Esophagus muscularis mucosa (tissue), 3 donors: ENCODE data around the gene CCNJ.

ENCODE experiments used
- CTCF ChIP-seq, 3 experiments: fragments of 200-600 bp in 2 of 3; fragments of 450-650 bp in 1 of 3; sonication (generic) in 2 of 3; IDR thresholded peaks; one replicate each; pipeline ENCODE4 v1.5.1; 2017 to 2019; ENCODE audit warnings: antibody characterized with exemption in 3 of 3, mild to moderate bottlenecking in 2 of 3, moderate library complexity in 1 of 3
- POLR2A ChIP-seq: fragments of 450-650 bp; IDR thresholded peaks from one replicate; pipeline ENCODE4 v1.6.1; 2017; ENCODE audit warnings: antibody characterized with exemption, moderate library complexity, mild to moderate bottlenecking, low read depth
- POLR2AphosphoS5 ChIP-seq, 2 donors: sonication (generic); formaldehyde crosslinking; IDR thresholded peaks; one replicate each; pipeline ENCODE4 v1.6.1; 2017; ENCODE audit warnings: antibody characterized with exemption in 2 of 2

- TF ChIP-seq CTCF (IDR thresholded peaks at IDR 0.05) (no peak), POLR2AphosphoS5 (IDR thresholded peaks at IDR 0.05) (no peak), POLR2A (no peak)
Observed at GRCh38 chr10:96053985-96054384, 10.6 kb downstream of the CCNJ start.
